ENCODE data around the gene JUN. TPM values are rescaled to one million over a fixed set of nuclear protein-coding genes. Genes with fewer than 3 reads are reported as not detected.
"Not testable (repeated sequence)": the region's sequence is repeated elsewhere in the genome, so short reads cannot be mapped to it uniquely, and the experiment has no call there.

JUN gene
- total RNA-seq, 2 experiments from 2014 or later = 51.4 to 53.2 TPM

DNA sequence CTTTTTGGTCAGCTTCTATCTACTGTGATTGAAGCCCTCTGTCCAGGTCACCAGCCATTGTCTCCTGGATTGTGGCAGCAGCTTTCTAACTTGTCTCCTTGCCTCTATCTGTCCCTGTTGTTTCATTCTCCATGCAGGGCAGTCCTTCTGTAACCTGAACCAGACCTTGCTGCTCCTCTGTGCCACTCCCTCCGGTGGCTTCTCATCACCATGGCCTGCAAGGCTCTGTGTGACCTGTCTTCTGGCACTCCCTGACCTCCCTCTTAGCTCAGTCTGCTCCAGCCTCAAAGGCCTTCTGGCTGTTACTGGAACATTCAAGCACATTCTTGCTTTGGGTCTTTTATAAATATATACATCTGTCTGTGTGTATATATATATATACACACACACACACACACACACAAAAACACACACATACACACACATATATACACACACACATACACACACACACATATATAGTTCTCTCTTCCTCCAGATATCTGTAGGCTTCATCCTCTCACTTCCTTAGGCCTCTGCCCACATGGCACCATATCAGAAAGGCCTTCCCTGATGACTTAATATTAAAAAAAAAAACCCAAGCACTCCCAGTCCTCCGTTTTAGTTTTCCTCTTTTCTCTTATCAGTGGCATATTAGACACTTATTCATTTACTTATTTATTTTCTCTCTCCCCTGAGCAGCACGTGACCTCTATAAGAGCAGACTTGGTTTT is 21.2 kb upstream of the JUN start:
- Mint-ChIP-seq H3K27ac (no peak overlapping the region), H3K4me1 (ENCODE audit: low read depth) (peaks cover 10% of the 10 kb centered on the region), H3K9me3 (no peaks in the 10 kb centered on the region), H3K4me3 (no peak overlapping the region), H3K36me3 (ENCODE audit: low read depth) (no peaks in the 10 kb centered on the region), H3K27me3 (no peaks in the 10 kb centered on the region)
- intact Hi-C loops (cut with micrococcal nuclease) = no loop called here
- TF ChIP-seq, protein P1, sequence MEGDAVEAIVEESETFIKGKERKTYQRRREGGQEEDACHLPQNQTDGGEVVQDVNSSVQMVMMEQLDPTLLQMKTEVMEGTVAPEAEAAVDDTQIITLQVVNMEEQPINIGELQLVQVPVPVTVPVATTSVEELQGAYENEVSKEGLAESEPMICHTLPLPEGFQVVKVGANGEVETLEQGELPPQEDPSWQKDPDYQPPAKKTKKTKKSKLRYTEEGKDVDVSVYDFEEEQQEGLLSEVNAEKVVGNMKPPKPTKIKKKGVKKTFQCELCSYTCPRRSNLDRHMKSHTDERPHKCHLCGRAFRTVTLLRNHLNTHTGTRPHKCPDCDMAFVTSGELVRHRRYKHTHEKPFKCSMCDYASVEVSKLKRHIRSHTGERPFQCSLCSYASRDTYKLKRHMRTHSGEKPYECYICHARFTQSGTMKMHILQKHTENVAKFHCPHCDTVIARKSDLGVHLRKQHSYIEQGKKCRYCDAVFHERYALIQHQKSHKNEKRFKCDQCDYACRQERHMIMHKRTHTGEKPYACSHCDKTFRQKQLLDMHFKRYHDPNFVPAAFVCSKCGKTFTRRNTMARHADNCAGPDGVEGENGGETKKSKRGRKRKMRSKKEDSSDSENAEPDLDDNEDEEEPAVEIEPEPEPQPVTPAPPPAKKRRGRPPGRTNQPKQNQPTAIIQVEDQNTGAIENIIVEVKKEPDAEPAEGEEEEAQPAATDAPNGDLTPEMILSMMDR (IDR thresholded peaks at IDR 0.05) = no peak
- POLR2A ChIA-PET = interaction anchor here (0.7 to 1.0 kb wide), 2 partner anchors 32 to 346 kb away, joined by 3 read pairs; no protein-coding TSS in a partner anchor
- CTCF ChIA-PET = no interaction called here
- DNase-seq (no peak), ATAC-seq (no peak)

DNA sequence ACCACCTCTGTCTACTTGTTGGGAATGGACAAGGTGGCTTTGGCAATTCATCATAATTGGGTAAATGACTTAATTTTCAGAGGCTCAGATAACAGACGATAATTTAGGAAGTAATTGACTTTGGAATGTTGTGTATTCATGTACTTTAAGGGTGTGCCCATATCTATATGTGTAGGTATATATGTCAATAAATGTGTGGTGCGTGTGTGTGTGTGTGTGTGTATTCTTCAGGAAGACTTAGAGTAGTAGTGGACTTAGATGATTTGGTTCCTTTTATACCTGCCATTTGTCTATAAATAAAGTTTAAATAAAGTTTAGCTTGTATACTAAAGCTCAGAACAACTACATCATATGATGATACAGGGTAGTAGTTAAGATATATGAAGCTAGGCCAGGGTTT is 20.0 kb upstream of the JUN start:
- CTCF ChIA-PET = no interaction called here
- H3K27ac Mint-ChIP-seq = no peak overlapping the region
- TF ChIP-seq, protein P1 (IDR thresholded peaks at IDR 0.05) = no peak
- POLR2A ChIA-PET = no interaction called here
- no peak overlapping the region for H3K4me3 Mint-ChIP-seq
- peaks cover 4% of the 10 kb centered on the region for H3K4me1 Mint-ChIP-seq (ENCODE audit: low read depth)
- no peaks in the 10 kb centered on the region for H3K27me3 Mint-ChIP-seq
- DNase-seq = no peak
- intact Hi-C loops (cut with micrococcal nuclease) = no loop called here
- no peaks in the 10 kb centered on the region for H3K36me3 Mint-ChIP-seq (ENCODE audit: low read depth)
- H3K9me3 Mint-ChIP-seq = no peaks in the 10 kb centered on the region
- no peak for ATAC-seq

DNA sequence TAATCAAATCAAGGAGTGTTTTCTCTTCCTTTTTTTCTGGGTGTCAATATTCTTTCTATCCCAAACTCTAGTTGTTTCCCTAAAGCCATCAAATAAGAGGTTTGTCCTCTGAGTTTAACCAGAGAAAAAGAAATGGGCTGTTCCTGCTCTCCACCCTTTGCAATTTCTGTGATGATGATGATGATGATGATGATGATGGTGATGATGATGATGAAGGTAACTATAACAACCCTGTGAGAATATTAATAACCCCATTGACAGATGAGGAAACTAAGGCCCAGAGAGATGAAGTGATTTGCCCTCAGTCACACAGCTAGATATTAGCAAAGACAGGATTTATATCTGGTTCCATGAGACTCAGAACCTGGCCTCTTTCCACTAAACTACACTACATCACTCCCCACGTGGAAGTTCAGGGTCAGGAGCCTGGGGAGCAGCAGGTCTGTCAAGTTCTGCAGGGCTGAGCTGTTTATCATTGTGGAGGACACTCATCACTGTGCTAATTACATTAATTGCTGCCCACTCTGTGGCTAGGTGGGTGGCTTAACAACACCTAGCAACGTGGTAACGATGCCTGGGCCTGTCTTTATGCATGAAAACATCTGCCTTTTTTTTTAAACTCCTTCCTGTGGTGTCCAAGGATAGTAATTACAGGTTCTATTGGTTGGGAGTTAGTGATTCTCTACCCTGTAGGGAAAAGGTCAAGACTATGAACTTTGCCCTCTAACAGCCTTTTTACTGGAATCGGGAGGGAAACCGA is 19.0 kb upstream of the JUN start:
- TF ChIP-seq, protein P1 (IDR thresholded peaks at IDR 0.05) = no peak
- ChIA-PET CTCF (no interaction called here), POLR2A (interaction anchor here (0.6 to 1.3 kb wide), 2 partner anchors 11 to 1663 kb away, joined by 3 read pairs; no protein-coding TSS in a partner anchor)
- Mint-ChIP-seq H3K4me3 (no peak overlapping the region), H3K9me3 (no peaks in the 10 kb centered on the region), H3K27ac (no peak overlapping the region), H3K27me3 (no peaks in the 10 kb centered on the region), H3K36me3 (ENCODE audit: low read depth) (no peaks in the 10 kb centered on the region), H3K4me1 (ENCODE audit: low read depth) (peaks cover under 1% of the 10 kb centered on the region)
- intact Hi-C loops (cut with micrococcal nuclease) = no loop called here
- no peak for DNase-seq
- no peak for ATAC-seq

DNA sequence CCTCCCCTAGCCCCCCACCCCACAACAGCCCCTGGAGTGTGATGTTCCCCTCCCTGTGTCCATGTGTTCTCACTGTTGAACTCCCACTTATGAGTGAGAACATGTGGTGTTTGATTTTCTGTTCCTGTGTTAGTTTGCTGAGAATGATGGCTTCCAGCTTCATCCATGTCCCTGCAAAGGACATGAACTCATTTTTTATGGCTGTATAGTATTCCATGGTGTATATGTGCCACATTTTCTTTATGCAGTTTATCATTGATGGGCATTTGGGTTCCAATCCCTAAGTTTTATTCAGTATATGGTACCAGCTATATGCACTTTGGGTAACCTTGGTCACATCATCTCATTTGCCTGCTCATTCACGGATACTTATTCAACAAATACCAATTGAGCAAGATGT is 17.4 kb upstream of the JUN start:
- H3K27ac Mint-ChIP-seq; CTCF ChIA-PET; H3K27me3 Mint-ChIP-seq; ATAC-seq; H3K9me3 Mint-ChIP-seq; intact Hi-C loops (cut with micrococcal nuclease); DNase-seq; H3K4me3 Mint-ChIP-seq; H3K4me1 Mint-ChIP-seq (ENCODE audit: low read depth); POLR2A ChIA-PET; H3K36me3 Mint-ChIP-seq (ENCODE audit: low read depth): not testable (repeated sequence)

DNA sequence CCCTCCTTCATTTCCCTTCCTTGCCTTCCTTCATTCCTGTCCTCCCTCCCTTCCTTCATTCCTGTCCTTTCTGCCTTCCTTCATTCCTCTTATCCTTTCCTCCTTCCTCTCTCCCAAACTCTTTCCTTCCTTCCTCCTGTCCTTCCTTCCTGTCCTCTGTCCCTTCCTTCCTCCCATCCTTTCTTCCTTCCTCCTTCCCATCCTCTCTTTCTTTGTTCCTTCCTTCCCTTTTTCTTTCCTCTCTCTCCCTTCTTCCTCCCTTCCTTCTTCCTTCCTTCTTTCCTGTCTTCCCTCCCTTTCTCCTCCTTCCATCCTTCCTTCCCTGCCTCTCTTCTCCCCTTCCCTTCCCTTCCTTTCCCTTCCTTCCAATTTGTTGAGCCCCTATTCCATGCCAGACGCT is 15.8 kb upstream of the JUN start:
- intact Hi-C loops (cut with micrococcal nuclease) = no loop called here
- H3K4me1 Mint-ChIP-seq (ENCODE audit: low read depth) = peaks cover 8% of the 10 kb centered on the region
- ChIA-PET CTCF (no interaction called here), POLR2A (no interaction called here)
- H3K4me3 Mint-ChIP-seq = no peak overlapping the region
- no peak overlapping the region for H3K27ac Mint-ChIP-seq
- H3K36me3 Mint-ChIP-seq (ENCODE audit: low read depth) = no peaks in the 10 kb centered on the region
- TF ChIP-seq, protein P1 (IDR thresholded peaks at IDR 0.05) = no peak
- ATAC-seq (no peak), DNase-seq (no peak)
- H3K27me3 Mint-ChIP-seq = no peaks in the 10 kb centered on the region
- no peaks in the 10 kb centered on the region for H3K9me3 Mint-ChIP-seq

All from activated CD8-positive, alpha-beta T cell treated with anti-CD3 and anti-CD28 coated beads for 36 hours (primary cell).